Neural cell (in vitro differentiated cells): ENCODE measurements around the gene CCNY. TPM values are rescaled to one million over a fixed set of nuclear protein-coding genes. Genes with fewer than 3 reads are reported as not detected.

Experiments used
- H2AFZ ChIP-seq: fragments of 200-600, 300-800 bp; sonication (generic), shearing (Covaris generic); 2 replicates; pipeline ENCODE4 v1.6.0; 2014; ENCODE audit warnings: low read depth, mild to moderate bottlenecking, antibody characterized with exemption, low read length, moderate library complexity
- H3F3A ChIP-seq: fragments of 200-600 bp; shearing (Covaris generic); 2 replicates; pipeline ENCODE4 v1.6.1; 2016; ENCODE audit warnings: mild to moderate bottlenecking, moderate library complexity, mixed read lengths, antibody characterized with exemption, low read length; ENCODE audit not compliant: insufficient read depth, poor library complexity, severe bottlenecking
- H3K27ac ChIP-seq: fragments of 200-600, 300-800 bp; sonication (generic), shearing (Covaris generic); 2 replicates; pipeline ENCODE4 v1.5.1; 2014; ENCODE audit warnings: mild to moderate bottlenecking, low read length, moderate library complexity
- H3K27me3 ChIP-seq: fragments of 300-800, 200-600 bp; sonication (generic), shearing (Covaris generic); 2 replicates; pipeline ENCODE4 v1.6.0; 2014; ENCODE audit warnings: mild to moderate bottlenecking, low read depth, low read length, moderate library complexity; ENCODE audit not compliant: insufficient read depth
- H3K36me3 ChIP-seq: fragments of 300-800, 200-600 bp; sonication (generic), shearing (Covaris generic); 2 replicates; pipeline ENCODE4 v1.5.1; 2014; ENCODE audit warnings: mild to moderate bottlenecking, antibody characterized with exemption, low read length, moderate library complexity; ENCODE audit not compliant: insufficient read depth
- H3K4me2 ChIP-seq: fragments of 300-800, 200-600 bp; sonication (generic), shearing (Covaris generic); 2 replicates; pipeline ENCODE4 v1.6.0; 2014; ENCODE audit warnings: mild to moderate bottlenecking, low read length
- H3K4me3 ChIP-seq: fragments of 300-800, 200-600 bp; sonication (generic), shearing (Covaris generic); 2 replicates; pipeline ENCODE4 v1.5.1; 2014; ENCODE audit warnings: mild to moderate bottlenecking, low read length, moderate library complexity
- H3K79me2 ChIP-seq: fragments of 200-600 bp; shearing (Covaris generic); replicated peaks from 2 replicates; pipeline ENCODE4 v1.6.0; 2014; ENCODE audit warnings: mild to moderate bottlenecking, low read length, moderate library complexity; ENCODE audit not compliant: insufficient read depth
- H3K9ac ChIP-seq: fragments of 300-800, 200-600 bp; sonication (generic), shearing (Covaris generic); 2 replicates; pipeline ENCODE4 v1.6.1; 2016; ENCODE audit warnings: mild to moderate bottlenecking, low read length, mixed read lengths
- H3K9me2 ChIP-seq: fragments of 200-600 bp; shearing (Covaris generic); 2 replicates; pipeline ENCODE4 v1.6.1; 2016; ENCODE audit warnings: mild to moderate bottlenecking, low read length, mixed read lengths; ENCODE audit not compliant: insufficient read depth
- H3K9me3 ChIP-seq: fragments of 200-600, 300-800 bp; sonication (generic), shearing (Covaris generic); 2 replicates; pipeline ENCODE4 v1.6.1; 2016; ENCODE audit warnings: mild to moderate bottlenecking, mixed run types, low read length, moderate library complexity, mixed read lengths
- H4K20me1 ChIP-seq: fragments of 200-600 bp; shearing (Covaris generic); 2 replicates; pipeline ENCODE4 v1.6.1; 2016; ENCODE audit warnings: mild to moderate bottlenecking, mixed run types; ENCODE audit not compliant: insufficient read depth
- CTCF ChIP-seq: fragments of 450-650 bp; IDR thresholded peaks from 2 replicates; pipeline ENCODE4 v1.5.1; 2014; ENCODE audit warnings: antibody characterized with exemption, mild to moderate bottlenecking, moderate library complexity; ENCODE audit not compliant: poor library complexity, severe bottlenecking
- EP300 ChIP-seq: fragments of 450-650 bp; conservative IDR thresholded peaks from 2 replicates; pipeline ENCODE4 v1.6.1; 2014; ENCODE audit warnings: antibody characterized with exemption, mild to moderate bottlenecking, moderate library complexity; ENCODE audit not compliant: poor library complexity, severe bottlenecking
- EZH2 ChIP-seq: fragments of 200-600, 300-800 bp; shearing (Covaris generic), sonication (generic); IDR thresholded peaks from 2 replicates; pipeline ENCODE4 v1.6.1; 2014; ENCODE audit warnings: antibody characterized with exemption, low read length, borderline replicate concordance, mild to moderate bottlenecking; ENCODE audit not compliant: insufficient read depth, poor library complexity, severe bottlenecking
- MXI1 ChIP-seq: fragments of 450-650 bp; conservative IDR thresholded peaks from 2 replicates; pipeline ENCODE4 v1.6.1; 2014; ENCODE audit warnings: antibody characterized with exemption, mild to moderate bottlenecking; ENCODE audit not compliant: poor library complexity, severe bottlenecking
- POLR2AphosphoS5 ChIP-seq: IDR thresholded peaks from 2 replicates; pipeline ENCODE4 v1.6.1; 2012
- RAD21 ChIP-seq: fragments of 450-650 bp; conservative IDR thresholded peaks from 2 replicates; pipeline ENCODE4 v1.6.1; 2014; ENCODE audit warnings: antibody characterized with exemption, mild to moderate bottlenecking, moderate library complexity
- REST ChIP-seq: IDR thresholded peaks from 2 replicates; pipeline ENCODE4 v1.6.1; 2012; ENCODE audit warnings: borderline replicate concordance
- SMC3 ChIP-seq: fragments of 450-650 bp; conservative IDR thresholded peaks from 2 replicates; pipeline ENCODE4 v1.6.1; 2014; ENCODE audit warnings: antibody characterized with exemption, mild to moderate bottlenecking, moderate library complexity; ENCODE audit not compliant: poor library complexity
- TAF1 ChIP-seq: IDR thresholded peaks from 2 replicates; pipeline ENCODE4 v1.6.1; 2012; ENCODE audit warnings: low read depth
- polyA plus RNA-seq: library from polyadenylated mRNA; depleted of rRNA; stranded (reverse); fragments of >200 nt; gene quantifications from 2 replicates; pipeline ENCODE4 v1.2.3, GENCODE V29; 2014

CCNY gene
- polyA plus RNA-seq, 1 donor from 2014 or later = 36.4 TPM

DNA sequence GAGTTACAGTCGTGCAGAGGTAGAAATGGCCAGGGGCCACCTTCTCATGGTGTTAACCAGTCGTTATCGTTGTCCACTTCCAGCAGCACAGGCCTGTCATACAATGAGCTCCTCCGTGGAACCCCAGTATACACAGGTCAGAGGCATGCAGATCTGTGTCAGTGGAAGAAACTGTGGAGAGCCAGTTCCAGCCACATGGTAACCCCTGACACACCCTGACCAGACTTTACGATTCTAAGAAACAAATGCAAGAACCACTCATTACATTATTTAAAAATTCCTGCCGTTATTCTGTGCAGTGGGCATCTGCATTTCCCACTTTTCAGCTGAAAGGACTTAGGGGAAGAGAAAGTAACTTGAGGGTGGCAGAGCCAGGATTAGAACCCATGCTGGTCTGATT is 245.3 kb downstream of the CCNY start:
- Histone ChIP-seq H3K9me2 (no peaks in the 10 kb centered on the region), H3K27me3 (no peaks in the 10 kb centered on the region), H3K9ac (no peak overlapping the region)

DNA sequence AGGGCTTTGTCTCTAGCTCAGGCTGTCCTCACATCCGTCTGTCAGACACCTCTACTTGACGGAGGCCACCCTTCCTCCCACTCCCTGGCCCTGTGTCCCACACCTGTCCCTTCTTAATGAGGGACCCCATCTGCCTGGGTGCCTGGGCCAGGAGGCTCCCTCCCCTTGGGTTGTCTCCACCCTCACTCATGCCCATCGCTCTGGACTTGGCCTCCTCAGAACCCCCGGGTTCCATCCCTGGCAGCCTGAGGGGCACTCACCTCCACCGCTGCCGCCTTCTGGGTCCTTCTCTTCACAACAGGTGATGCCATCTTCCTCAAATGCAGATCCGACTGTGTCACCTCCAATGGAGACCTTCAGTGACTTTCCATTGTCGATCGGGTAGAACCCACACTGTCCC is 248.6 kb downstream of the CCNY start:
- no peaks in the 10 kb centered on the region for H3K27me3 ChIP-seq
- H3K27ac ChIP-seq = no peak overlapping the region
- no peak overlapping the region for H3K4me2 ChIP-seq
- no peaks in the 10 kb centered on the region for H3K9me2 ChIP-seq
- no peaks in the 10 kb centered on the region for H3K9me3 ChIP-seq
- H3K9ac ChIP-seq = no peak overlapping the region
- H2AFZ ChIP-seq = no peak overlapping the region
- H3K36me3 ChIP-seq = no peaks in the 10 kb centered on the region
- no peak overlapping the region for H3K4me3 ChIP-seq
- H3K79me2 ChIP-seq = no peaks in the 10 kb centered on the region
- H3F3A ChIP-seq = no peaks in the 10 kb centered on the region
- H4K20me1 ChIP-seq = no peaks in the 10 kb centered on the region
- no peak for TF ChIP-seq RAD21
- TF ChIP-seq CTCF = no peak
- no peak for TF ChIP-seq SMC3
- no peak for TF ChIP-seq EP300
- no peak for TF ChIP-seq EZH2
- TF ChIP-seq POLR2AphosphoS5 = no peak

More for the DNA sequence above, 245.3 kb downstream of the CCNY start:
- Histone ChIP-seq H3K27ac (no peak overlapping the region), H3K36me3 (no peaks in the 10 kb centered on the region), H3F3A (no peaks in the 10 kb centered on the region), H3K79me2 (no peaks in the 10 kb centered on the region), H3K4me3 (no peak overlapping the region), H2AFZ (no peak overlapping the region), H3K9me3 (no peaks in the 10 kb centered on the region), H4K20me1 (no peaks in the 10 kb centered on the region), H3K4me2 (no peak overlapping the region)
- TF ChIP-seq CTCF = no peak
- no peak for TF ChIP-seq TAF1
- TF ChIP-seq SMC3 = no peak
- TF ChIP-seq POLR2AphosphoS5 = no peak
- TF ChIP-seq EP300 = no peak
- TF ChIP-seq EZH2 = no peak
- TF ChIP-seq MXI1 = no peak
- TF ChIP-seq RAD21 = no peak
- no peak for TF ChIP-seq REST
